ENCODE results near the gene OLFML1. TPM values are rescaled to one million over a fixed set of nuclear protein-coding genes. Genes with fewer than 3 reads are reported as not detected.

Gene OLFML1
- total RNA-seq, 1 donor from 2014 or later: 11.5 TPM

DNA sequence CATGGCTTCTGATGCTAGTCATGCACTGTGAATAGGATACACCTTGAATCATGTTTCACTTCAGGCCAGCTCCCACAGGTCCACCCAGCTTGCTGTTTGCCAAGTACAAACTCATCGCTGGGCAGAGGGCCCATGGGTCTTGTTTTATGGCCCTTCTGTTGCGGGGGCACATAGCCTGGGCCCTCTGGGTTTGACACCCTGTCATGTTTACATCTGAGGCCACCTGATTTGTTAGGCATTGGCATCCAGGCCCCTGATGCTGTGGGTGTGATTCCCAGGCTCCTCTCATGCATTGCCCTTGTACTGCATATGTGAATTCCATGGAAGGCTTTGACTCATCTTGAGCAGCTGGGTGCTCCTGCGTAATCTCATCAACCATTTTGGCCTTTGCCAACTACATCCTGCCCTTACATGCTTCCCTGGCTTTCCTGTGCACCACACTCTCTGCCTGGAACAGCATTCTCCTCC is 61.1 kb downstream of the OLFML1 start:
- H3K36me3 ChIP-seq: no peaks in the 10 kb centered on the region
- no peaks in the 10 kb centered on the region for H3K9me3 ChIP-seq
- no peak for DNase-seq (ENCODE audit: extremely low spot score in 2 of 2)
- TF ChIP-seq, protein P1, sequence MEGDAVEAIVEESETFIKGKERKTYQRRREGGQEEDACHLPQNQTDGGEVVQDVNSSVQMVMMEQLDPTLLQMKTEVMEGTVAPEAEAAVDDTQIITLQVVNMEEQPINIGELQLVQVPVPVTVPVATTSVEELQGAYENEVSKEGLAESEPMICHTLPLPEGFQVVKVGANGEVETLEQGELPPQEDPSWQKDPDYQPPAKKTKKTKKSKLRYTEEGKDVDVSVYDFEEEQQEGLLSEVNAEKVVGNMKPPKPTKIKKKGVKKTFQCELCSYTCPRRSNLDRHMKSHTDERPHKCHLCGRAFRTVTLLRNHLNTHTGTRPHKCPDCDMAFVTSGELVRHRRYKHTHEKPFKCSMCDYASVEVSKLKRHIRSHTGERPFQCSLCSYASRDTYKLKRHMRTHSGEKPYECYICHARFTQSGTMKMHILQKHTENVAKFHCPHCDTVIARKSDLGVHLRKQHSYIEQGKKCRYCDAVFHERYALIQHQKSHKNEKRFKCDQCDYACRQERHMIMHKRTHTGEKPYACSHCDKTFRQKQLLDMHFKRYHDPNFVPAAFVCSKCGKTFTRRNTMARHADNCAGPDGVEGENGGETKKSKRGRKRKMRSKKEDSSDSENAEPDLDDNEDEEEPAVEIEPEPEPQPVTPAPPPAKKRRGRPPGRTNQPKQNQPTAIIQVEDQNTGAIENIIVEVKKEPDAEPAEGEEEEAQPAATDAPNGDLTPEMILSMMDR (IDR thresholded peaks at IDR 0.05): no peak
- peak in 1 of 2 donors; percentile 16 for TF ChIP-seq POLR2AphosphoS5 (IDR thresholded peaks at IDR 0.05; ENCODE audit: insufficient read depth in 1 of 2, low read depth in 1 of 2)
- intact Hi-C loops (cut with DNase I): no loop called here
- no peak overlapping the region for H3K27ac ChIP-seq
- no peaks in the 10 kb centered on the region for H3K27me3 ChIP-seq
- no peak overlapping the region for H3K4me3 ChIP-seq
- peaks cover 17% of the 10 kb centered on the region for H3K4me1 ChIP-seq

DNA sequence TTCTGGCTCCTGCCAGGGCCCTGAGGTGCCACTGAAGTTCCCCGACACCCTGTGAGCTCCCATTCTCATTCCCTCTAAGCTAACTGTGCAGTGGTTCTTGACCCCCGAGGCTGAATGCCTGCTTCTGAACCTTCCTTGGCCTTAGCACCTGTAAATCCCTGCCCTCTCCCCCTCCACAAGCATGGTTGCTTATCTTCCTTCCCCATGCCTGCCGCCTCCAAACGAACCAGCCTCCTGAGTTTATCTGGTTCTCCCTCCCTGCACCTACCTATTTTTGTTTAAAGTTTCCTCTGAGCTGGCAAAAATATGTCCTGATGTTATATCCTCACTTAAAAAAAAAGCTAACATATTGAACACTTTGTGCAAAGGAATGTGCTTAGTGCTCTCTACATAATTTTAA is 62.4 kb downstream of the OLFML1 start:
- Histone ChIP-seq H3K9me3 (no peaks in the 10 kb centered on the region), H3K27me3 (no peaks in the 10 kb centered on the region), H3K4me3 (no peak overlapping the region), H3K4me1 (peaks cover 11% of the 10 kb centered on the region), H3K36me3 (no peaks in the 10 kb centered on the region), H3K27ac (no peak overlapping the region)
- TF ChIP-seq, protein P1 (IDR thresholded peaks at IDR 0.05): no peak
- TF ChIP-seq POLR2AphosphoS5 (IDR thresholded peaks at IDR 0.05; ENCODE audit: insufficient read depth in 1 of 2, low read depth in 1 of 2) (no peak), POLR2A (IDR thresholded peaks at IDR 0.05) (no peak)
- intact Hi-C loops (cut with DNase I): no loop called here
- no peak for DNase-seq (ENCODE audit: extremely low spot score in 2 of 2)

- Histone ChIP-seq H3K4me1 (peaks cover 5% of the 10 kb centered on the region), H3K27ac (no peak overlapping the region), H3K36me3 (no peaks in the 10 kb centered on the region), H3K4me3 (no peak overlapping the region), H3K9me3 (no peaks in the 10 kb centered on the region), H3K27me3 (no peaks in the 10 kb centered on the region)
- intact Hi-C loops (cut with DNase I): no loop called here
- DNase-seq (ENCODE audit: extremely low spot score in 2 of 2): no peak
- TF ChIP-seq, protein P1 (IDR thresholded peaks at IDR 0.05): no peak
- TF ChIP-seq POLR2AphosphoS5 (IDR thresholded peaks at IDR 0.05; ENCODE audit: insufficient read depth in 1 of 2, low read depth in 1 of 2): no peak
- TF ChIP-seq POLR2A (IDR thresholded peaks at IDR 0.05): no peak
Measured at GRCh38 chr11:7548659-7549274, 63.5 kb downstream of the OLFML1 start.

- peaks cover 11% of the 10 kb centered on the region for H3K4me1 ChIP-seq
- H3K27me3 ChIP-seq: no peaks in the 10 kb centered on the region
- H3K36me3 ChIP-seq: no peaks in the 10 kb centered on the region
- no peak overlapping the region for H3K4me3 ChIP-seq
- no peak for DNase-seq (ENCODE audit: extremely low spot score in 2 of 2)
- intact Hi-C loops (cut with DNase I): no loop called here
- TF ChIP-seq POLR2AphosphoS5 (IDR thresholded peaks at IDR 0.05; ENCODE audit: insufficient read depth in 1 of 2, low read depth in 1 of 2): no peak
- no peak for TF ChIP-seq POLR2A (IDR thresholded peaks at IDR 0.05)
- TF ChIP-seq, protein P1 (IDR thresholded peaks at IDR 0.05): no peak
- no peak overlapping the region for H3K27ac ChIP-seq
- H3K9me3 ChIP-seq: no peaks in the 10 kb centered on the region
Measured at GRCh38 chr11:7549681-7550080, 64.4 kb downstream of the OLFML1 start.

DNA sequence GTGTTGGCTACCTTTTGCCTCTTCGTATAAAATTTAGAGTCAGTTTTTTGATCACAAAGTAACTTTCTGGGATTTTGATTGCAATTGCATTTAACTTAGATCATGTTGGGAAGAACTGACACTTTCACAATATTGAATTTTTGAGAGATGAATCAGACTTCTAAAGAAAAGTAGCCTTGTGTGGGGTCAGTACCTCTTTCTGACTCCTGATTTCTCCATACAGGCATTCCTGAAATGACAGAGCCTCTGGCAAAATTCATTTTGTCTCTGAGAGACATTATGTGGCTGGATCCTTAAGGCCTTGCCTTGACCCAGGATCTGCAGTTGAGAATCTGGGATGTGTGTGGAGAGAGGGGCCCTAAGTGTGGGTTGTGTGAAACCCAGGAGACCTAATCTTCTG is 66.3 kb downstream of the OLFML1 start:
- Histone ChIP-seq H3K4me3 (no peak overlapping the region), H3K36me3 (no peaks in the 10 kb centered on the region), H3K4me1 (peaks cover 22% of the 10 kb centered on the region), H3K27me3 (no peaks in the 10 kb centered on the region), H3K9me3 (no peaks in the 10 kb centered on the region), H3K27ac (no peak overlapping the region)
- TF ChIP-seq, protein P1 (IDR thresholded peaks at IDR 0.05): no peak
- TF ChIP-seq POLR2A (IDR thresholded peaks at IDR 0.05) (no peak), POLR2AphosphoS5 (IDR thresholded peaks at IDR 0.05; ENCODE audit: insufficient read depth in 1 of 2, low read depth in 1 of 2) (no peak)
- intact Hi-C loops (cut with DNase I): no loop called here
- DNase-seq (ENCODE audit: extremely low spot score in 2 of 2): no peak
